IMR-90 (cell line): ENCODE data around the gene RAB1A. TPM values are rescaled to one million over a fixed set of nuclear protein-coding genes. Genes with fewer than 3 reads are reported as not detected.

Source experiments
- ATAC-seq: fragments of 200-7000 bp; cut with Tn5 transposase; 2 replicates; pipeline ENCODE4 v1.9.1; 2020; ENCODE audit warnings: low read depth, mild to moderate bottlenecking, moderate library complexity
- BruUV-seq: library from RNA; stranded (reverse); fragments of 400-500 nt; replicated peaks from 2 replicates; lab custom pipeline; 2021; lab: Mats Ljungman, UMichigan
- CTCF ChIA-PET: fragments of 300-600 bp; formaldehyde crosslinking; extraction: SDS; loops from one replicate; lab custom pipeline; 2021; ENCODE audit warnings: antibody characterized with exemption; lab: Yijun Ruan, JAX
- POLR2A ChIA-PET: fragments of 300-600 bp; sonication (Branson Sonifier 250); formaldehyde crosslinking; loops from one replicate; lab custom pipeline; 2022; ENCODE audit warnings: antibody characterized with exemption; ENCODE audit not compliant: unreplicated experiment; lab: Charles Lee
- DNase-seq: peaks from one replicate; pipeline ENCODE4 v3.0.0; 2013
- H2AFZ ChIP-seq: replicated peaks from 2 replicates; pipeline ENCODE3; 2013; ENCODE audit warnings: low read length, mild to moderate bottlenecking; ENCODE audit not compliant: poor library complexity
- H2AK5ac ChIP-seq: 2 replicates; pipeline ENCODE4 v1.6.1; 2013; ENCODE audit warnings: low read depth, low read length, inconsistent platforms
- H2AK9ac ChIP-seq: replicated peaks from 2 replicates; pipeline ENCODE3; 2013; ENCODE audit warnings: mild to moderate bottlenecking, low read depth, low read length, moderate library complexity; ENCODE audit not compliant: poor library complexity
- H2BK120ac ChIP-seq: 2 replicates; pipeline ENCODE4 v1.6.1; 2013; ENCODE audit warnings: low read depth, low read length, inconsistent platforms
- H2BK15ac ChIP-seq: 3 replicates; pipeline ENCODE4 v1.6.1; 2013; ENCODE audit warnings: low read depth, low read length, inconsistent platforms
- H2BK20ac ChIP-seq: 2 replicates; pipeline ENCODE4 v1.6.1; 2013; ENCODE audit warnings: low read depth, mild to moderate bottlenecking, inconsistent platforms, low read length, moderate library complexity
- H2BK5ac ChIP-seq: 2 replicates; pipeline ENCODE4 v1.6.1; 2013; ENCODE audit warnings: mild to moderate bottlenecking, low read depth, low read length, inconsistent platforms; ENCODE audit not compliant: poor library complexity, severe bottlenecking
- H3K14ac ChIP-seq: replicated peaks from 2 replicates; pipeline ENCODE4 v1.6.1; 2013; ENCODE audit warnings: low read depth, low read length, inconsistent platforms
- H3K18ac ChIP-seq: 2 replicates; pipeline ENCODE4 v1.6.1; 2013; ENCODE audit warnings: low read depth, low read length, control low read depth
- H3K23ac ChIP-seq: 2 replicates; pipeline ENCODE4 v1.6.1; 2013; ENCODE audit warnings: low read depth, low read length, inconsistent platforms
- H3K27ac ChIP-seq: 2 replicates; pipeline ENCODE4 v1.5.1; 2013; ENCODE audit warnings: mild to moderate bottlenecking, control low read depth, low read length; ENCODE audit not compliant: insufficient read depth
- H3K27me3 ChIP-seq: 2 replicates; pipeline ENCODE4 v1.6.1; 2013; ENCODE audit warnings: low read length; ENCODE audit not compliant: control insufficient read depth, insufficient read depth
- H3K36me3 ChIP-seq: 2 replicates; pipeline ENCODE4 v1.6.1; 2013; ENCODE audit warnings: low read length, mixed read lengths; ENCODE audit not compliant: control insufficient read depth, insufficient read depth
- H3K4ac ChIP-seq: 2 replicates; pipeline ENCODE4 v1.6.1; 2013; ENCODE audit warnings: low read depth, low read length, inconsistent platforms
- H3K4me1 ChIP-seq: 2 replicates; pipeline ENCODE4 v1.6.1; 2013; ENCODE audit warnings: low read length, mixed read lengths; ENCODE audit not compliant: control insufficient read depth, insufficient read depth
- H3K4me2 ChIP-seq: 2 replicates; pipeline ENCODE4 v1.6.1; 2013; ENCODE audit warnings: low read depth, mild to moderate bottlenecking, control low read depth, low read length, moderate library complexity
- H3K4me3 ChIP-seq: 2 replicates; pipeline ENCODE4 v1.5.1; 2013; ENCODE audit warnings: low read depth, mild to moderate bottlenecking, control low read depth, low read length, moderate library complexity; ENCODE audit not compliant: insufficient read depth
- H3K56ac ChIP-seq: 2 replicates; pipeline ENCODE4 v1.6.1; 2013; ENCODE audit warnings: low read length, inconsistent platforms; ENCODE audit not compliant: insufficient read depth; ENCODE audit errors: extremely low read depth
- H3K79me1 ChIP-seq, 2 experiments: 2 replicates each; pipeline ENCODE4 v1.6.1; 2013; ENCODE audit warnings: low read length in 2 of 2, inconsistent platforms in 1 of 2, low read depth in 1 of 2
- H3K9ac ChIP-seq: 2 replicates; pipeline ENCODE4 v1.6.1; 2013; ENCODE audit warnings: low read depth, low read length, control low read depth
- H3K9me1 ChIP-seq: 2 replicates; pipeline ENCODE4 v1.6.1; 2013; ENCODE audit warnings: low read length, inconsistent platforms; ENCODE audit not compliant: insufficient read depth
- H3K9me3 ChIP-seq: 2 replicates; pipeline ENCODE4 v1.6.1; 2013; ENCODE audit warnings: low read length; ENCODE audit not compliant: control insufficient read depth, insufficient read depth
- H4K20me1 ChIP-seq: 2 replicates; pipeline ENCODE4 v1.6.1; 2013; ENCODE audit warnings: low read length, inconsistent platforms; ENCODE audit not compliant: insufficient read depth
- H4K5ac ChIP-seq: 2 replicates; pipeline ENCODE4 v1.6.1; 2013; ENCODE audit warnings: mild to moderate bottlenecking, low read depth, low read length, control low read depth
- H4K8ac ChIP-seq, 2 experiments: 2 replicates each; pipeline ENCODE4 v1.6.1; 2013; ENCODE audit warnings: low read depth in 2 of 2, low read length in 2 of 2, control low read depth in 1 of 2, inconsistent platforms in 1 of 2
- H4K91ac ChIP-seq: 2 replicates; pipeline ENCODE4 v1.6.1; 2013; ENCODE audit warnings: low read depth, low read length, inconsistent platforms; ENCODE audit not compliant: insufficient read depth
- RAD21 ChIP-seq: IDR thresholded peaks from 2 replicates; pipeline ENCODE4 v1.6.1; 2012; ENCODE audit warnings: low read length, improper control_type of control experiment
- WGBS, 2 experiments: methylation state at CpG; one replicate each; pipeline versions ENCODE4 v1.1.5 to v1.1.7; 2013; ENCODE audit warnings: missing lambda C conversion rate in 2 of 2; ENCODE audit not compliant: insufficient read length in 1 of 2; ENCODE audit errors: extremely low coverage in 2 of 2; 5-methylcytosine and 5-hydroxymethylcytosine counted together
- dilution Hi-C: fragments of 300-500 bp; cut with HindIII; formaldehyde crosslinking; loops from one replicate; pipeline ENCODE4 v1.14.3; 2018; ENCODE audit warnings: low sequenced_read_pairs; ENCODE audit not compliant: unreplicated experiment
- in situ Hi-C: fragments of 300-500 bp; cut with MboI; formaldehyde crosslinking; loops from 3 replicates; pipeline ENCODE4 v1.14.3; 2019; ENCODE audit warnings: low sequenced_read_pairs, inconsistent platforms, mixed read lengths
- intact Hi-C: fragments of 100-400 bp; cut with micrococcal nuclease; formaldehyde crosslinking; loops from 2 replicates; pipeline ENCODE4 v1.10.0; 2022
- polyA plus RNA-seq, 3 experiments: library from polyadenylated mRNA; depleted of rRNA; stranded (reverse); fragments of >200 nt; gene quantifications; 2 replicates each; pipeline ENCODE4 v1.2.3, GENCODE V29; 2012; ENCODE audit warnings: low replicate concordance in 1 of 3
- total RNA-seq: library from RNA; depleted of rRNA; stranded (reverse); fragments of >200 nt; gene quantifications from 2 replicates; pipeline ENCODE4 v1.2.3, GENCODE V29; 2012
- TF ChIP-seq, protein P1 (sequence below): fragments of 150-350 bp; IDR thresholded peaks from 2 replicates; pipeline ENCODE4 v1.6.1; 2016; ENCODE audit warnings: low read depth, mild to moderate bottlenecking, low read length, moderate library complexity, borderline replicate concordance

The RAB1A gene
- total and polyA plus RNA-seq, 2 of the 4 experiments (the other 2 are of a cell fraction) = 114 to 169 TPM

DNA sequence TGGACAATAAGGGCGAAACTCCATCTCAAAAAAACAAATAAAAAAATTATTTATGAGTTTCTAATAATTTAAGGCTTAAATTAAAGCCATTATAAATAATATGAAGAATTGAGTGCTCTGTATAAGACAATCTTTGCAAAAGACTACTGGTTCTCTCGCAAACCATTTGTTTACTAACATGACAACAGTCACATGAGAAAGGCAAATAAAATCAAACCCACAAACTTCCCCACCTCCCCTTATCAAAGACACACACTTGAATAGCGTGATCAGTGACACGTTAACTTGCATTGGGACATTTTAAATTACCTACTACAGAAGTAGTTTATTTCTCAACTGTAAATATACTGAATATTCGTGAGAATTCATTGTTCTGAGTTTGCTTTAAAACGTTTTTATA, 21.1 kb downstream of the RAB1A start:
- no peak overlapping the region for H3K9ac ChIP-seq

More for the DNA sequence above, 21.1 kb downstream of the RAB1A start:
- H3K4me3 ChIP-seq = no peak overlapping the region
- H3K18ac ChIP-seq = no peak overlapping the region
- peaks cover 98% of the 10 kb centered on the region for H4K20me1 ChIP-seq
- in situ Hi-C loops = no loop called here
- CTCF ChIA-PET = no interaction called here
- H3K4me1 ChIP-seq = peaks cover 2% of the 10 kb centered on the region
- no peaks in the 10 kb centered on the region for H3K9me3 ChIP-seq
- H2AK9ac ChIP-seq = no peak overlapping the region
- TF ChIP-seq, protein P1, sequence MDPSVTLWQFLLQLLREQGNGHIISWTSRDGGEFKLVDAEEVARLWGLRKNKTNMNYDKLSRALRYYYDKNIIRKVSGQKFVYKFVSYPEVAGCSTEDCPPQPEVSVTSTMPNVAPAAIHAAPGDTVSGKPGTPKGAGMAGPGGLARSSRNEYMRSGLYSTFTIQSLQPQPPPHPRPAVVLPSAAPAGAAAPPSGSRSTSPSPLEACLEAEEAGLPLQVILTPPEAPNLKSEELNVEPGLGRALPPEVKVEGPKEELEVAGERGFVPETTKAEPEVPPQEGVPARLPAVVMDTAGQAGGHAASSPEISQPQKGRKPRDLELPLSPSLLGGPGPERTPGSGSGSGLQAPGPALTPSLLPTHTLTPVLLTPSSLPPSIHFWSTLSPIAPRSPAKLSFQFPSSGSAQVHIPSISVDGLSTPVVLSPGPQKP = no peak
- TF ChIP-seq RAD21 = no peak
- H4K8ac ChIP-seq = no peak overlapping the region
- peaks cover 11% of the 10 kb centered on the region; the same call in 1 of the 2 replicates for H3K9me1 ChIP-seq
- H3K4me2 ChIP-seq = no peak overlapping the region
- H4K91ac ChIP-seq = no peak overlapping the region
- peaks cover 10% of the 10 kb centered on the region for H3K36me3 ChIP-seq
- H3K79me1 ChIP-seq = peaks cover 7 to 52% of the 10 kb centered on the region in 2 experiments; a peak in 3 of 4 replicates
- no CpG with 5 or more reads among the region's 6 CpGs for WGBS, 2 experiments
- no peak overlapping the region for H2BK15ac ChIP-seq
- no peak overlapping the region for H2BK20ac ChIP-seq
- dilution Hi-C loops = no loop called here
- H2BK5ac ChIP-seq = no peak overlapping the region
- ATAC-seq (no peak), DNase-seq (no peak)
- no peak overlapping the region for H3K4ac ChIP-seq
- no peak overlapping the region for H3K56ac ChIP-seq
- no peak overlapping the region for H3K27ac ChIP-seq
- H2BK120ac ChIP-seq = no peak overlapping the region
- POLR2A ChIA-PET = no interaction called here
- intact Hi-C loops = no loop called here
- H3K27me3 ChIP-seq = no peaks in the 10 kb centered on the region
- BruUV-seq = no TSS peak
- no peak overlapping the region for H3K14ac ChIP-seq
- no peak overlapping the region for H4K5ac ChIP-seq
- no peak overlapping the region for H3K23ac ChIP-seq
- H2AFZ ChIP-seq = no peak overlapping the region
- H2AK5ac ChIP-seq = no peak overlapping the region
